GM12878 (cell line): ENCODE results near the gene NCKAP5. TPM values are rescaled to one million over a fixed set of nuclear protein-coding genes. Genes with fewer than 3 reads are reported as not detected.

Experiments used
- ATAC-seq: fragments of 200-7000 bp; cut with Tn5 transposase; 3 replicates; pipeline ENCODE4 v1.9.1; 2020; ENCODE audit warnings: mild to moderate bottlenecking, moderate library complexity
- BruUV-seq: library from RNA; stranded (reverse); fragments of 400-500 nt; replicated peaks from 2 replicates; lab custom pipeline; 2021; lab: Mats Ljungman, UMichigan
- CTCF ChIA-PET: fragments of 300-600 bp; sonication (Branson Sonifier 250); formaldehyde crosslinking; extraction: SDS; loops from one replicate; lab custom pipeline; 2021; ENCODE audit warnings: inconsistent platforms; lab: Yijun Ruan, JAX
- POLR2A ChIA-PET: fragments of 350-600 bp; formaldehyde crosslinking; extraction: SDS; loops from one replicate; lab custom pipeline; 2021; ENCODE audit warnings: inconsistent platforms; lab: Charles Lee
- RAD21 ChIA-PET: fragments of 300-600 bp; sonication (Branson Sonifier 250); formaldehyde crosslinking; loops from one replicate; lab custom pipeline; 2023; ENCODE audit warnings: antibody characterized with exemption; ENCODE audit not compliant: unreplicated experiment; lab: Charles Lee
- SMC1A ChIA-PET: fragments of 300-600 bp; sonication (Branson Sonifier 250); formaldehyde crosslinking; loops from one replicate; lab custom pipeline; 2023; ENCODE audit not compliant: unreplicated experiment, uncharacterized antibody; lab: Charles Lee
- DNase-seq: peaks from one replicate; pipeline ENCODE4 v3.0.0-alpha.2; 2011; ENCODE audit warnings: low read depth, low spot score
- FAIRE-seq: peaks from 3 replicates; lab custom pipeline; 2011; peaks lifted over from hg19 to GRCh38; lab: Jason Lieb, UNC
- H2AFZ ChIP-seq: 2 replicates; pipeline ENCODE4 v1.6.0; 2011; ENCODE audit warnings: low read depth, low read length, control low read depth; ENCODE audit not compliant: control insufficient read depth
- H3K27ac ChIP-seq: 2 replicates; pipeline ENCODE4 v1.5.1; 2011; ENCODE audit warnings: control low read depth; ENCODE audit not compliant: control insufficient read depth, insufficient read depth
- H3K27me3 ChIP-seq, 2 experiments: replicated peaks in 1 of 2; 2 replicates each; pipeline versions ENCODE4 v1.6.0 to v1.6.1; 2011; ENCODE audit warnings: low read length in 1 of 2; ENCODE audit not compliant: control insufficient read depth in 2 of 2, insufficient read depth in 2 of 2
- H3K36me3 ChIP-seq, 2 experiments: 2 replicates each; pipeline ENCODE4 v1.5.1; 2011; ENCODE audit warnings: low read length in 1 of 2; ENCODE audit not compliant: control insufficient read depth in 2 of 2, insufficient read depth in 2 of 2
- H3K4me1 ChIP-seq: 2 replicates; pipeline ENCODE4 v1.6.1; 2011; ENCODE audit warnings: mild to moderate bottlenecking, low read length, moderate library complexity, mixed read lengths; ENCODE audit not compliant: control insufficient read depth, insufficient read depth
- H3K4me2 ChIP-seq: 2 replicates; pipeline ENCODE4 v1.6.0; 2011; ENCODE audit warnings: control low read depth; ENCODE audit not compliant: control insufficient read depth, insufficient read depth
- H3K4me3 ChIP-seq: fragments of 200-600 bp; sonication (generic); 2 replicates; pipeline ENCODE4 v1.5.1; 2016
- H3K79me2 ChIP-seq: 2 replicates; pipeline ENCODE4 v1.6.0; 2011; ENCODE audit warnings: low read length; ENCODE audit not compliant: control insufficient read depth, insufficient read depth
- H3K9ac ChIP-seq: 2 replicates; pipeline ENCODE4 v1.8.0; 2011; ENCODE audit warnings: low read length, control low read depth, mixed read lengths; ENCODE audit not compliant: control insufficient read depth, insufficient read depth
- H3K9me3 ChIP-seq: replicated peaks from 3 replicates; pipeline ENCODE4 v1.5.1; 2011; ENCODE audit warnings: mild to moderate bottlenecking, low read length; ENCODE audit not compliant: control insufficient read depth, insufficient read depth
- H4K20me1 ChIP-seq: 2 replicates; pipeline ENCODE4 v1.6.0; 2011; ENCODE audit not compliant: control insufficient read depth, insufficient read depth
- BCLAF1 ChIP-seq: fragments of 450-650 bp; IDR thresholded peaks from 2 replicates; pipeline ENCODE4 v1.6.1; 2017; ENCODE audit warnings: antibody characterized with exemption, mild to moderate bottlenecking, moderate library complexity
- CBX5 ChIP-seq: sonication (generic); IDR thresholded peaks from 2 replicates; pipeline ENCODE4 v1.6.1; 2016; ENCODE audit warnings: low read depth, moderate library complexity, mild to moderate bottlenecking, inconsistent platforms
- CREB1 ChIP-seq: IDR thresholded peaks from 2 replicates; pipeline ENCODE4 v1.6.1; 2012; ENCODE audit warnings: low read depth, mild to moderate bottlenecking, inconsistent platforms
- CREM ChIP-seq: IDR thresholded peaks from 2 replicates; pipeline ENCODE4 v1.6.1; 2014; ENCODE audit warnings: antibody characterized with exemption, low read depth
- EED ChIP-seq: sonication (generic); IDR thresholded peaks from 2 replicates; pipeline ENCODE4 v1.6.1; 2016; ENCODE audit warnings: antibody characterized with exemption, low read depth
- EGR1 ChIP-seq, 2 experiments: IDR thresholded peaks; 1 replicate in 1 of 2; 2 replicates in 1 of 2; pipeline ENCODE4 v1.6.1; 2011 to 2012; ENCODE audit warnings: low read depth in 2 of 2, low read length in 2 of 2, borderline replicate concordance in 1 of 2, mild to moderate bottlenecking in 1 of 2, moderate library complexity in 1 of 2
- ESRRA ChIP-seq: IDR thresholded peaks from 2 replicates; pipeline ENCODE4 v1.6.1; 2012; ENCODE audit warnings: mild to moderate bottlenecking, low read length, improper control_type of control experiment
- GATAD2B ChIP-seq: fragments of 450-650 bp; conservative IDR thresholded peaks from 2 replicates; pipeline ENCODE4 v1.6.1; 2017; ENCODE audit warnings: low read depth, mild to moderate bottlenecking, moderate library complexity
- MAX ChIP-seq: IDR thresholded peaks from 2 replicates; pipeline ENCODE4 v1.6.1; 2012; ENCODE audit warnings: low read depth, low read length, improper control_type of control experiment
- SIN3A ChIP-seq: IDR thresholded peaks from 2 replicates; pipeline ENCODE4 v1.6.1; 2012; ENCODE audit warnings: low read depth, low read length, improper control_type of control experiment
- SMAD5 ChIP-seq: IDR thresholded peaks from 2 replicates; pipeline ENCODE4 v1.6.1; 2016; ENCODE audit warnings: antibody characterized with exemption, low read depth
- STAT3 ChIP-seq: IDR thresholded peaks from 2 replicates; pipeline ENCODE4 v1.6.1; 2011; ENCODE audit warnings: low read depth, low read length, improper control_type of control experiment
- YBX1 ChIP-seq: fragments of 450-650 bp; IDR thresholded peaks from 2 replicates; pipeline ENCODE4 v1.6.1; 2016; ENCODE audit warnings: antibody characterized with exemption
- ZBTB4 ChIP-seq: fragments of 450-650 bp; formaldehyde crosslinking; IDR thresholded peaks from 2 replicates; pipeline ENCODE4 v1.4.0; 2022; ENCODE audit warnings: mild to moderate bottlenecking, moderate library complexity
- ZNF592 ChIP-seq: fragments of 450-650 bp; IDR thresholded peaks from 2 replicates; pipeline ENCODE4 v1.6.1; 2017; ENCODE audit warnings: mild to moderate bottlenecking, moderate library complexity
- ZNF622 ChIP-seq: fragments of 450-650 bp; IDR thresholded peaks from 2 replicates; pipeline ENCODE4 v1.6.1; 2017; ENCODE audit warnings: mild to moderate bottlenecking, inconsistent platforms
- WGBS: methylation state at CpG from one replicate; pipeline ENCODE4 v1.1.6; 2016; ENCODE audit warnings: low lambda C conversion rate; ENCODE audit not compliant: insufficient replicate concordance, insufficient coverage; ENCODE audit errors: missing lambda C conversion rate; 5-methylcytosine and 5-hydroxymethylcytosine counted together
- in situ Hi-C: fragments of 300-500 bp; cut with MboI; formaldehyde crosslinking; loops from 9 replicates; pipeline ENCODE4 v1.14.3; 2018; ENCODE audit warnings: mixed read lengths
- intact Hi-C: fragments of 100-400 bp; cut with micrococcal nuclease; formaldehyde crosslinking; loops from one replicate; pipeline ENCODE4 v1.14.2; 2022; ENCODE audit not compliant: unreplicated experiment
- polyA plus RNA-seq, 11 experiments: library from polyadenylated mRNA; depleted of rRNA in 4 of 11; unstranded in 6 of 11; stranded (reverse) in 5 of 11; fragments of >200 nt; fragmentation: Nextera tagmentation in 4 of 11; fragmentation: Illumina TruSeq in 1 of 11; extraction: Ambion mirVana in 4 of 11; extraction: Trizol in 1 of 11; gene quantifications; 1 replicate in 1 of 11; 2 replicates in 10 of 11; pipeline versions ENCODE4 v1.2.1 to v1.2.3, GENCODE V29; 2011 to 2016; ENCODE audit warnings: inconsistent platforms in 2 of 11, missing spikeins in 2 of 11, low read depth in 1 of 11
- total RNA-seq, 4 experiments: library from RNA; depleted of rRNA in 3 of 4; stranded (reverse); fragments of >200 nt in 3 of 4; fragmentation: Illumina TruSeq in 1 of 4; extraction: Trizol in 1 of 4; gene quantifications; 2 replicates each; pipeline versions ENCODE4 v1.2.1 to v1.2.3, GENCODE V29; 2013 to 2021

The NCKAP5 gene
- total and polyA plus RNA-seq, 10 of the 15 experiments (the other 5 are each of a cell fraction or from before 2014, with no cell fraction given), result 0.06 to 0.44 (median 0.16) TPM

GRCh38 chr2:132884705-132885104 is 683.6 kb downstream of the NCKAP5 start:
- in situ Hi-C loops, result no loop called here

More at GRCh38 chr2:132884705-132885104, 683.6 kb downstream of the NCKAP5 start:
- 23% methylated on average over 6 of the region's 6 CpGs for WGBS
- no peaks in the 10 kb centered on the region for H3K4me1 ChIP-seq
- H2AFZ ChIP-seq, result no peak overlapping the region
- no peak overlapping the region for H3K27ac ChIP-seq
- H3K4me2 ChIP-seq, result no peak overlapping the region
- SMC1A ChIA-PET, result no interaction called here
- ATAC-seq, result no peak
- no peak overlapping the region for H3K9ac ChIP-seq
- no peak for DNase-seq
- H3K27me3 ChIP-seq, result no peaks in the 10 kb centered on the region
- no peaks in the 10 kb centered on the region for H3K36me3 ChIP-seq
- no peak for FAIRE-seq
- POLR2A ChIA-PET, result no interaction called here
- no TSS peak for BruUV-seq
- intact Hi-C loops, result no loop called here
- RAD21 ChIA-PET, result no interaction called here
- no peaks in the 10 kb centered on the region for H4K20me1 ChIP-seq
- no peaks in the 10 kb centered on the region for H3K79me2 ChIP-seq
- no peak overlapping the region for H3K4me3 ChIP-seq
- no peaks in the 10 kb centered on the region for H3K9me3 ChIP-seq
- no peak for TF ChIP-seq SMAD5
- no peak for TF ChIP-seq BCLAF1
- TF ChIP-seq EED, result no peak
- no peak for TF ChIP-seq EGR1 (IDR thresholded peaks at IDR 0.05; ENCODE audit: borderline replicate concordance in 1 of 2, low read depth in 2 of 2, low read length in 2 of 2)
- no peak for TF ChIP-seq CBX5
- no peak for TF ChIP-seq ZNF622
- TF ChIP-seq GATAD2B, result no peak
- TF ChIP-seq ESRRA, result no peak
- no peak for TF ChIP-seq ZNF592
- no peak for TF ChIP-seq CREM
- TF ChIP-seq ZBTB4 (CRISPR knock-in tag), result no peak
- TF ChIP-seq CREB1, result no peak
- no peak for TF ChIP-seq SIN3A
- TF ChIP-seq STAT3, result no peak
- TF ChIP-seq MAX, result no peak
- no peak for TF ChIP-seq YBX1
- CTCF ChIA-PET, result no interaction called here
